Activated CD4-positive, alpha-beta T cell treated with anti-CD3 and anti-CD28 coated beads, Interleukin-2, Interleukin-4, amounts not matched to agents 100 ng/mL and 50 ng/mL, durations not matched to agents 16 hours and 8 hours (primary cell): ENCODE data around the gene PI4KB.
A peak's percentile ranks its signal among the peaks of the same experiment; 100 is the strongest.

Source experiments
- DNase-seq: peaks from one replicate; pipeline ENCODE4 v3.0.0-alpha.2; 2020; ENCODE audit warnings: low spot score

PI4KB gene

DNA sequence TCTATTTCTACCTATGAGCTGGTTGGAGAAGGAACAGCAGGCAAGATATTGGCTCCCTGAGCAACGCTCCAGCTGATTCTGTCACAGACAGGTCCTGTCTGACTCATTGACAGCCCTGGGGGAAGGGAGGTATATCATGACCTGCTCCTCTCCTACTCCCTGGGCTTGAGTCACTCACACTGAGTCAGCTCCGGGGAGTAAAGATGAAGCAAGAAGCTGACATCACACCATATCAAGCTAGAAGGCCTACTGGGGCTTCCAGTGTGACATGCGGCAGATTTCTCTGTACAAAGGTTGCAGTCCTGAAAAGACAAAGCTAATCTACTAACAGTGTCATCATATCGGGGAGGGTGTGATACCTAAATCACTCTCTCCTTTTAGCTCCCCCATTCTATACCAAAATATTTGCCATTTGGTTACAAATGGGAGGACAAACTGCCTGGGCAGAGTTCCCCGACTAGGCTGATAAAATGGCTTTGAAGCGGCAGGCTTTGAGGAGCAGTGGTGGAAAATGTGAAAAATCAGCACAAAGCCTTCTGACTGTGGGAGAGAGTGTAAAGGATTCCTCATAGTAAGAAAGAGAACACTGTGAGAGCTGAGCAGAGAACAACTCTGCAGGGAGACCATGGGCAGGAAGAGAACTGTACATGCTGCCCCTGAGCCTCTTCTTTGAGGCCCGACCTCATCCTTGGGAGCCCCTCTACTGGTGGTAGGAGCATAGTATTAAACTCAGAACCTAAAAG is 15.5 kb downstream of the PI4KB start:
- peak; percentile 93 for DNase-seq

DNA sequence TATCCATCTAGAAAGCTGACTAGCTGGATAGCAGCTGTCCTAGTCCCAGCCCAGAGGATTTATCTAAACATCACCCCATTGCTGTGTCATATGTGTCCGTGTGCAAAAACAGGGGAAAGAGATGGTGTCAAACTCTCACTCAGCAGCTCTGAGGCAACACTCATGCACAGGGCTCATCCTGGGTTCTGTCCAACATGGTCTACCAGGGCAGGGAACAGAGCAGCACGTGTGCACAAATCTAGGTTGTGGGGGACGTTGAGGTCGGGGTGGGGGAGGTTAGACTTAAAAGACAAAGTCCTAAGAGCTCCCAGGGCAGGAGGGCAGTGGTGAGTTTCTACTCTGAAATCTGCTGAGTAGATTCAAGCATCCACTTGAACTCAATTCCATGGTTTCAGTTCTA is 16.2 kb downstream of the PI4KB start:
- no peak for DNase-seq

DNA sequence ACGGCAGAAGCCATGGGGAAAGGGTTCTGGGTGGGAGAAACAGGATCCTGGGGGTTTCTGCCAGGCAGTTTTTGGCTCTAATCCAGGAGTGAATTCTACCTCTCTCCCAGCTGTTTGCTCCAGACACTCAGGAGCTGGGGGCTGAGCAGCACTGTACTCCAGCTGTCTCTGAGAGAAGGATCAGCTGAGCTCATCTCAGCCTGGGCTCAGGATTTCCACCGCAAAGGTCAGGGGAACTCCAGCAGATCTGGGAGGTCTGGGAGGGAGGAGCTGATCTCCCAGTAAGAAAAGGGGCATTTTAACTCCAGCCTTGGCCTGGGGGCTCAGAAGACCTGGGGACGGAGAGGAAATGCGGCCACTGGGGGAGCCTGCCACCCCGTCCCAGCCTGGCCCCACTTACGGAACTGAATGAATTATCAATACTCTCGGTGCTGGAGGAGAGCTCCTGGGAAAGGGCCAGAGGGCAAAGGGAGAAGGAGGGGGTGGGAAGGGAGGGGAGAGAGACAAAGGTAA is 17.3 kb downstream of the PI4KB start:
- no peak for DNase-seq

DNA sequence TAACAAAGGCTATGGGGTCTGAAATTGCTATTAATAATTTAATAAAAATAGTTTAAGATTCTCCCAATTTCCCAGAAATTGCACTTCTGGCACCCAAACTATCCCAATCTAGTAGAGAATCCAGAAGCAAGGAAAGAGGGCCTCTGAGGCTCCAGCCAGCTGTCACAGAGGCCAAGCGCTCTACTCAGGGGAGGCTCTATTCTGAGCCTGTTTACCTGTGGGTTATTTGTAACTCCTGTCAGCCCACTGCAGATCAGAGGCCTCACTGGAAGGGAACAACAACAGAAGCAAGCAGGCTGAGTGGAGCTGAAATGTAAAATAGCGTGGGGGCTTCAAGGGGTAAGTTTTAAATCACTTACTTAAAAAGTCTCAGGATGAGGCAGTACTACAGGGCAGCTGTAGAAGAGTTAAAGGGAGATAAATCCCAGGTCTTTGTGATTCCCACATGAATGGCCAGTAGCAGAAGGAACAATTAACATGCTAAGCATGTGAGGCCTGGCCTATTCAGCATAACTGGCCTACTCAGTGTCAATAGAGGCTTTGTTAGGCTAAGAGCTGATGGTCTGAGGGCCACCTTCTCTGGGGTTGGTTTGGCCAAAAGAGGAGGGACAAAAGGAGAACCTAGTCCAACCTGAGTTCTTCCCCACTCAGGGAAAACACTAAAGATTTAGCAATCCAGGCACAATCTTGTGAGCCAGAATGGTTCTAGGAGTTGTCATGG is 32.3 kb downstream of the PI4KB start:
- no peak for DNase-seq

DNA sequence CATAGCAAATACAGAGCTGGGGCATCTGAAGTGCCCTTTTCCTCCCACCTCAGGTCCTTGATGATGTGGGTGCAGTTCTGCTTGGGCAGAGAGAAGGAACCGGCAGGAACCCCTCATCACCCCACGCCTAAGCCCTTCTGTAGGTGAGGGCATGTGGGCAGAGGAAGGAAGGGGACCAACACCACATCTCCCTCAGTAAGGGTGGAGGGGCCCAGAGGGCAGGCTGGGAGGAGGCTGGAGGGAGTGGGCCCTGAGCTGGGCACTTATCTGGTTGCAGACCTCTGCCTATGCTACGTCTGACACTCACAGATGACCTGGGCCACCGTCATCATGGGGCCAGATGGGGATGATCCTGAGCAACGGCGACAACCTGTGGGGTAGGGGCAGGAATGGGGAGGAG is 34.1 kb downstream of the PI4KB start:
- no peak for DNase-seq

DNA sequence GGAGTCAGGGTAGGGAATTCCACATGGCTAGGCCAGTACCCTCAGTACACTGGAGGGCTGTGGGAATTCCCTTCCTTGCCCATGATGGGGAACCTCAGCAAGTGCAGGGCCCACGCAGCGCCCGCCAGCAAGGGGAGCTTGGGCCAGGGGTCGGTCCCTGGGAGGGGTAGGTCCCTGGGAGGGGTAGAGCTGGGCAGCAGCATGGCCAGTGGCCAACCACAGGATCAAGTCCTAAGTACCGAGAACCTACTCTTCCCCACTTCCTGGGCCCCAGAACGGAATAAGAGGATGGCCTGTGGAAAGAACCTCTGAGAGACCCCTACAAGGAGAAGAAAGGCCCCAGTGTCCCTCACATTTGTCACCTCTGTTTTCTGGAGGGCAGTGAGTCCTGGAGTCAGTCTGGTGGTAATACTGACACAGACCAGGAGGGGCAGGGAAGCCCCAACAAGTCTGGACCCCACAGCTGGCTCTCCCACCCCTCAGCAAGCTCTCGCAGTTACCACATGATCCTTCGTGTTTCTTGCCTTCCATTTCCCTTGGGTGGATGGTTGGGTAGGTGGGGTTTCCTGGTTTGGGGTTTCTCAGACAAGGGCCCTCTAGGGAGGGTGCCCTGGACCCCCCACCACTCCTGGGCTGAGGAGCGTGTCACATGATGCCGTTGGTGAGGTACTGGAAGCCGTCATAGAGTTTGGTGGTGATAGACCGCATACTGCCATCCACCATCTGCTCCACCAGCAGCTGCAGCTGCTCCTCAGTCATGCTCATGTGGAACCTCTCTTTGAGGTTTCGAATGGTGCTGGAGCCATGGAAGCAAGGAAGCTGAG is 34.8 kb downstream of the PI4KB start:
- no peak for DNase-seq

DNA sequence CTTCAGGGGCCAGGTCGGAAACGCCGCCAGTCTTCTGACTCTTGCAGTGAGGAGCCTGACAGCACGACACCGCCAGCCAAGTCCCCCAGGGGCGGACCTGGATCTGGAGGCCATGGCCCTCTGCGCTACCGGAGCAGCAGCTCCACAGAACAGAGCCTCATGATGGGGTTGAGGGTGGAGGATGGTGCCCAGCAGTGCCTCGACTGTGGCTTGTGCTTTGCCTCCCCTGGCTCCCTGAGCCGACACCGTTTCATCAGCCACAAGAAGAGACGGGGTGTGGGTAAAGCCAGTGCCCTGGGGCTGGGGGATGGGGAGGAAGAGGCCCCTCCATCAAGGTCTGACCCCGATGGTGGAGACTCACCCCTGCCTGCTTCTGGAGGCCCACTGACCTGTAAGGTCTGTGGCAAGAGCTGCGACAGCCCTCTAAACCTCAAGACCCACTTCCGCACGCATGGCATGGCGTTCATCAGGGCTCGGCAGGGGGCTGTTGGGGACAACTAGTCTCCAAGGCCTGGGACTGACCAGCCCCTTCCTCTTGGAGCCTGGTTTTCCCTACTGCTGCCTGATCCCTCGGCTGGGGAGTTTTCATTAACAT is 36.4 kb downstream of the PI4KB start:
- no peak for DNase-seq

DNA sequence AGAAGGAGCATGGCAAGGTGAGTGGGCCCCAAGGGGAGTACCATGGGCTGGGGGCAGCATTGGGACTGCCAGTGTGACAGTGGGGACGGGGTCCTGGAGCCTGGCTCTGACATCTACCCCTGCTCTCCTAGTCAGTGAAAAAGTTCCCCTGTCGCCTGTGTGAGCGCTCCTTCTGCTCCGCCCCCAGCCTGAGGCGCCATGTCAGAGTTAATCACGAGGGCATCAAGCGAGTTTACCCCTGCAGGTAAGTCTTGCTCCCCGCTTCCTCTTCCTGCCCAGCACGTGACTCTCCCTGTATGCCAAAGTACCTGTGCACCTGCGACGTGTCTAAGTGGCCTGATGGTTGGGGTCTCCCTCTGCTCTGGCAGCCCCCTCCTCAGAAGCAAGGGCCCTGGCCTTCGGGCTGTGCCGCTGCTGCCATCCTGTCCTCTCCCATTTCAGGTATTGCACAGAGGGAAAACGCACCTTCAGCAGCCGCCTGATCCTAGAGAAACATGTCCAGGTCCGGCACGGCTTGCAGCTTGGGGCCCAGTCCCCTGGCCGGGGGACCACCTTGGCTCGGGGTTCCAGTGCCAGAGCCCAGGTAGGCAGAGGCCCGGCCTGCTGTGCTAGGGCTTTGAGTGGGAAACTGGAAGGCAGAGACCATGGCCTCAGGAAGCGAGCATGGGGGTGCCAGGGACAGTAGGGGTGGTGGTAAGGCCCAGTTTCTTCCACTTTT is 37.1 kb downstream of the PI4KB start:
- DNase-seq: no peak

DNA sequence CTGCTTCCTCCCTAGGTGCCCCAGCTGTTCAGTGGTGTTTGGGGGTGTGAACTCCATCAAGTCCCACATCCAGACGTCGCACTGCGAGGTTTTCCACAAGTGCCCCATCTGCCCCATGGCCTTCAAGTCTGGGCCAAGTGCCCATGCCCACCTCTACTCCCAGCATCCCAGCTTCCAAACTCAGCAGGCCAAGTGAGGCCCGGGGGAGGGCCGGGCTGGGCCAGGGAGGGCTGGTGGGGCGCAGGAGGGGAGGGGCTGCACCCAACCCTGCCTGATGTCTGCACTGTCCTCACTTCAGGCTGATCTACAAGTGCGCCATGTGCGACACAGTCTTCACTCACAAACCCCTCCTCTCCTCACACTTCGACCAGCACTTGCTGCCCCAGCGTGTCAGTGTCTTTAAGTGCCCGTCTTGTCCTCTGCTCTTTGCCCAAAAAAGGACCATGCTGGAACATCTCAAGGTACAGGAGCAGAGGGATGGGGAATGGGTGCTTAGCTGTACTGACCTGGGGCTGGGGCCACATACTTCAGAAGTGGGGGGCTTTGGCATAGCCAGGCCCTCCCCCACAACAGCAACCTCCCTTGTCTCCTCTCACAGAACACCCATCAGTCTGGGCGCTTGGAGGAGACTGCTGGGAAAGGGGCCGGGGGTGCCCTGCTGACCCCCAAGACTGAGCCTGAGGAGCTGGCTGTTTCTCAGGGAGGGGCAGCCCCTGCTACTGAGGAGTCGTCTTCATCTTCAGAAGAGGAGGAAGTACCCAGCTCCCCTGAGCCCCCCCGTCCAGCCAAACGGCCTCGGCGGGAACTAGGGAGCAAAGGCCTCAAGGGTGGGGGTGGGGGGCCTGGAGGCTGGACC is 37.9 kb downstream of the PI4KB start:
- no peak for DNase-seq

DNA sequence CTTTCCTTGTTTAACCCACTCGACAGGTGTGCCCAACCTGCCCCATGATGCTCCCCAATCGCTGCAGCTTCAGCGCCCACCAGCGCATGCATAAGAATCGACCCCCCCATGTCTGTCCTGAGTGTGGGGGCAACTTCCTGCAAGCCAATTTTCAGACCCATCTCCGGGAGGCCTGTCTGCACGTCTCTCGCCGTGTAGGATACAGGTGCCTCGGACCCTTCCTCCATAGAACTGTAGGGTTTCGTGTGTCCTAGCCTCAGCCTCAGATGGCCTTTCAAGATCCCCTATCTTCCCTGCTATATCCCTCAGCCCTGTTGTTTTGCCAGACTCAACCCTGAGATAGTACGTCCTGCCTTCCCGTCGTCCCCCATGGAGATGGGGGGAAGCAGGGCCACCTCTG is 38.7 kb downstream of the PI4KB start:
- no peak for DNase-seq

DNA sequence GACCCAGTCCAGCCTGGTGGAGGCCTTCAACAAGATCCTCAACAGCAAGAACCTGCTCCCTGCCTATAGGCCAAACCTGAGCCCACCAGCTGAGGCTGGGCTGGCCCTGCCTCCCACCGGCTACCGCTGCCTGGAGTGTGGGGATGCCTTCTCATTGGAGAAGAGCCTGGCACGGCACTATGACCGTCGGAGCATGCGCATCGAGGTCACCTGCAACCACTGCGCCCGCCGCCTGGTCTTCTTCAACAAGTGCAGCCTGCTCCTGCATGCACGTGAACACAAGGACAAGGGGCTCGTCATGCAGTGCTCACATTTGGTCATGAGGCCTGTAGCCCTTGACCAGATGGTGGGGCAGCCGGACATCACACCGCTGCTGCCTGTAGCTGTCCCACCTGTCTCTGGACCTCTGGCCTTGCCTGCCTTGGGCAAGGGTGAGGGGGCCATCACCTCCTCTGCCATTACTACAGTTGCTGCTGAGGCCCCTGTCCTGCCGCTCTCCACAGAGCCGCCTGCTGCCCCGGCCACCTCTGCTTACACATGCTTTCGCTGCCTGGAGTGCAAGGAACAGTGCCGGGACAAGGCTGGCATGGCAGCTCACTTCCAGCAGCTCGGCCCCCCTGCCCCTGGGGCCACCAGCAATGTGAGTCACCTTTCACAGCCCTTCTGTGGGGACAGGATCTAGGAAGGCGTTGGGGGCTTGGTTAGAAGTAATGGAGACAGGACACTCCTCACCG is 39.3 kb downstream of the PI4KB start:
- no peak for DNase-seq

DNA sequence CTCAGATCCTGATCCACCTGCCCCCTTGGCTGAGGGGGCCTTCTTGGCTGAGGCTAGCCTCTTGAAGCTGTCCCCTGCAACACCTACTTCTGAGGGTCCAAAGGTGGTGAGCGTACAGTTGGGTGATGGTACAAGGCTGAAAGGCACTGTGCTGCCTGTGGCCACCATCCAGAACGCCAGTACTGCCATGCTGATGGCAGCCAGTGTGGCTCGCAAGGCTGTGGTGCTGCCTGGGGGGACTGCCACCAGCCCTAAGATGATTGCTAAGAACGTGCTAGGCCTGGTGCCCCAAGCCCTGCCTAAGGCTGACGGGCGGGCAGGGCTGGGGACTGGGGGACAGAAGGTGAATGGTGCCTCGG is 39.9 kb downstream of the PI4KB start:
- DNase-seq: no peak

DNA sequence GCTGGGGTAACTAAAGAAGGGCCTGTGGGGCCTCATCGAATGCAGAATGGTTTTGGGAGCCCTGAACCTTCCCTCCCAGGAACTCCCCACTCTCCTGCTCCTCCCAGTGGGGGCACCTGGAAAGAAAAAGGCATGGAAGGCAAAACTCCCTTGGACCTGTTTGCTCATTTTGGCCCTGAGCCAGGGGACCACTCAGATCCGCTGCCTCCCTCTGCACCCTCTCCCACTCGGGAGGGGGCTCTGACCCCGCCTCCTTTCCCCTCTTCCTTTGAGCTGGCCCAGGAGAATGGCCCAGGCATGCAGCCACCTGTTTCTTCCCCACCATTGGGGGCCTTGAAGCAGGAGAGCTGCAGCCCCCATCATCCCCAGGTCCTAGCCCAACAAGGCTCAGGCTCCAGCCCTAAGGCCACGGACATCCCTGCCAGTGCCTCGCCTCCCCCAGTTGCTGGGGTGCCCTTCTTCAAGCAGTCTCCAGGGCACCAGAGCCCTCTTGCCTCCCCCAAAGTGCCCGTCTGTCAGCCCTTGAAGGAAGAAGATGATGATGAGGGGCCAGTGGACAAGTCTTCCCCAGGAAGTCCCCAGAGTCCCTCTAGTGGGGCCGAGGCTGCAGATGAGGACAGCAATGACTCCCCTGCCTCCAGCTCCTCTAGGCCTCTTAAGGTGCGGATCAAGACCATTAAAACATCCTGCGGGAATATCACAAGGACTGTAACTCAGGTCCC is 40.4 kb downstream of the PI4KB start:
- DNase-seq: no peak

DNA sequence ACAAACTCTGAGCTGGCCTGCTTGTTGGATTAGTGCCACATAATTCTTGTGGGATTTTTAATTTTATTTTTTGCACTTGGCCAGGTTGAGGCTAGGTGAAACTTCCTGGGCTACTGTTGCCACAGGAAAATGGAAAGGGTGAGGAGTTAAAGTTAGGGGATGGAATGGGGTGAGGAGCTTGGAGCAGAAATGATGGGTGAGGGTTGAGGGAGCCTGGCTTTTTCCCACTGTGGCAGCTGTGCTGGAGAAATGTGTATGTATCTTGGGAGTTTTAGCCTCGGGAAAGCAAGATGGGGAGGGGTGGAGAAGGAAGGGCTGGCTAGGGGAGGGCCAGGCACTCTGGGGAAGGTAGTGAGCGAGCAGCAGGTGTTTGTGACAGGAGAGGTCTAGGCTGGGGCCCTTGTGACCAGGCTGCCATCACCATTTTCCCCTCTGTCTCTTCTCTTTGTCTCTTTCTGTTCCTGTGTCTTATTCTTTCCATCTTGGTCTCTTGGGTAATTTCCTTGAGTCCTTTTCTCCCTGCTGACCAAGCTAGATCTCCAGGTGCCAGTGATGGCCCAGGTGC is 43.1 kb downstream of the PI4KB start:
- no peak for DNase-seq

DNA sequence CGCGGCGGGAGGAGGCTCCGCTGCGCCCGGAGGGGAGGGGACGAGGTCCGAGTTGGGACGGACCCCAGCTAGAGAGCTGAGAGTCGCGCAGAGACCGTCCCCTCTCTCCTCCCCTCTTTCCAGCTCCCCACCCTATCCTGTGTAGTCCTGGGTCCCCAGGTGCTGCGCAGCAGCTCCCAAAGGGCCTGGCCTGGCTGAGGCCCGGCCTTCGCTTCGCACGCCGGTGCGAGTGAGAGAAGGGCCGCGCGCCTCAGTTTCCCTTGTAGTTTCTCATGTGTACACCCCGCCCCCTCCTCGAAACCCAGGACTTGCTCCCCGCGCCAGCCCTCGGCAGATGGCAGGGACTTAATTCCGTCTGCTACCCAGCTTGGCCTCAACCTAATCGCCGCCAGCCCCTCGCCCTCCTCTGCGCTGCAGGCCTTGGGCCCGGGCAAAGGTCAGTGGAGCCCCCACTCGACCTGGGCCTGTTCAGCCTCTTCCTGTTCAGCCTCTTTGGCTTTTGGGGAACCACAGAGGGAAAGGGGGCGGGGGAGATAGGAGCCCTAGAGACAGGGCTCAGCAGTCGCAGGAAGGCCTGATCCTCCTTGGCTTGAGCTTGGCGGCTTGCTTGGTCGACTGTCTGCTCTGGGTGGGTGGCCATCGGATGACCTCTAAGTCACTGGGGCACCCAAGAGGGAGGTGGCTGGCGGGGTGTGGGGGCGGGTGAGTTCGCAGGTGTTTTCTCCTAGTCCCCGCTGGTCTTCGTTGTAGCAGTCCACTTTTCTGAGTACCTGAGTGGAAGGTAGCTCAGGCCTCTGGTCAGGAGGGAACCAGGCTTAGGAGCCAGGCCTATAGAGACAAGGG is 44.1 kb downstream of the PI4KB start:
- peak; percentile 11 for DNase-seq

DNA sequence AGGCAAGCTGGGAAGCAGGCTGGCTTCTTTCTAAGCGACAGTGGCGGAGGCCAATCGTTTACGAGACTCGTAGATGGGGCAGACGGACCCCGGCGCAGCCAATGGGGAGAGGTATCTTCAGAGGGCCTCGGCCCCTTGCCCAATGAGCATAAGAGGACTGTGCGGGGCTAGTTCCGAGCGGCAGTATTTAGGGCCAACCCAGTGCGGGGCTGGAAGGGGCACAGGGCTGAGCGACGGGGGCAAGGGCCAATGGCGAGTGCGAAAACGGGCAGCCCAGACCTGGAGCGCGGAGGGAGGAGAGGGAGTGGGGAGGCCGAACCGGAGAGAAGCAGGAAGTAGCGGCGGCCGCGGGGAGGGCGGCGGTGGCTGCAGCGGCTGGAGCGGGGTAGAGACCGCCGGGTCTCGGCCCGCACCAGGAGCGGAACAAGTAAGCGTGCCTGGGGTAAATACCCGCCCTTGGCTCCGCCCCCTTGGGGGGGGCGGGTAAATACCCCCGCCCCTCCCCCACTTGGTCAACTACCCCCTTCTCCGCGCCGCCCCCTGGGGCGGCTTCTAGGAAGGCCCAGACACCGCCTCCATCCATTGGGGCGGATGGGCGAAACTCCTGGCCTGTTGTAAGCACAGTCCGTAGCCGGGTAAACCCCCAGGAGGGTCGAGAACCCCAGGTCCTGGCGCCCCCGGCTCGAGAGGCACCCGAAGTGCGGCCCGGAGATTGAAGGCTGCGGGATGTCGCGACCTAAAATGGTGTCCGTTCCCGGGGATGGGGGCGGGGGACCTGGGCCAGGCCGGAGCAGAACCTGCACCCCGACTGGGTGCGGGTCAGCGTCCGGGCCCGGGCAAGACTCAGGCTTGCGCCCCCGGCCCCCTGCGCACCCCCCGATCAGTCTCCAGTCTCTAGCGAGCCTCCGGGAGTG is 45.0 kb downstream of the PI4KB start, which contains the start of gene ZNF687:
TSS of gene ZNF687 (plus strand) at position 331 of the 914 bp plus-strand sequence. CDS start 3,993 bp downstream, outside the sequence.
- peak; percentile 100 for DNase-seq
